GM23248 (cell line): ENCODE results near the gene TP53TG5.

Source experiments
- EZH2 ChIP-seq: fragments of 200-600 bp; sonication (generic); IDR thresholded peaks from 2 replicates; pipeline ENCODE4 v1.6.1; 2018; ENCODE audit warnings: antibody characterized with exemption, mild to moderate bottlenecking; ENCODE audit not compliant: insufficient read depth, poor library complexity, severe bottlenecking
- EZH2phosphoT487 ChIP-seq: fragments of 200-600 bp; sonication (generic); IDR thresholded peaks from 2 replicates; pipeline ENCODE4 v1.6.1; 2018; ENCODE audit warnings: antibody characterized with exemption, moderate library complexity, mild to moderate bottlenecking, low read depth; ENCODE audit not compliant: insufficient read depth

DNA sequence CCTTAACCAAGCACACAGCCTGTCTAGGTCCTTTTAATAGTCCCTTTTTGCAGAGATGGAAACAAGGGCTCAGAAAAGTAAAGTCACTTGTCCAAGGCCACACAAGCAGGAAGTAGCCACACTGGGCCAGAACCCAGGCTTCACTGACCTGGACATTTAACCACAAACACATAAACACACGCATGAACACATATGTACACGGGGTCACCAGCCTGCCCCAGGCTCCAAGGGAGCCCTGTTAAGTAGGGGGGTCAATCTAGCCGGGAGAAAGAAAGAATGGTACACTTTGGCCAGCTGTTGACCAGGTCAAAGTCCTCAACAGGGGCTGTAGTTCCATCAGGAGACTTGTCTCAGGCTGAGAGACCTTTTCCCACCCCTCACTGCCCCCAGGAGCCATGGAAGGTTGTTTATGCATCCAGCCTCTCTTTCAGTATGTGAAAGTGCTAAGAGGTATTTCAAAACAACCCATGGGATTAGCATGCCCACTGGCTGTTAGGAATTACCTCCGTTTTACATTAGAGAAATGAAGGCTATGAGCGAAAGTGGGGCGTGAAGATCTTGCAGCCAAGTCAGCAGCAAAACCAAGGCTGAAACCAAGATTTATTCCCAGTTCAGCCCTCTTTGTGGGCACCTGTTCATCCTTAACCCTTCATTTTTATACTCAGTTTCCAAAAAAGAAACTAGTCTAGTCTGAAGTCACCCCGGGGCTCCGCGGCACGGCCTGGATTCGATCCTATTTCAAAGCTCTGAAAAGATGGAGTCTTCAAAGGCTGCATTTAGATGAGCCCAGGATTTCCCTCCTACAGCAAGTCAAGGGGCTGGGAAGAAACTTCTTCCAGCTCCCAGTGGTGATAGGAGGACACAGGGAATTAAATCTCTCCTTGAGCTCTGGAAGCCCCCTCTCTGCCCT, 39.7 kb downstream of the TP53TG5 start:
- no peak for TF ChIP-seq EZH2
- TF ChIP-seq EZH2phosphoT487: no peak
